ENCODE results near the gene CA4. TPM values are rescaled to one million over a fixed set of nuclear protein-coding genes. Genes with fewer than 3 reads are reported as not detected.
A peak's percentile ranks its signal among the peaks of the same experiment; 100 is the strongest.
"Not testable (repeated sequence)": the region's sequence is repeated elsewhere in the genome, so short reads cannot be mapped to it uniquely, and the experiment has no call there.

CA4 gene
- total and polyA plus RNA-seq, 4 experiments from 2014 or later = not detected

DNA sequence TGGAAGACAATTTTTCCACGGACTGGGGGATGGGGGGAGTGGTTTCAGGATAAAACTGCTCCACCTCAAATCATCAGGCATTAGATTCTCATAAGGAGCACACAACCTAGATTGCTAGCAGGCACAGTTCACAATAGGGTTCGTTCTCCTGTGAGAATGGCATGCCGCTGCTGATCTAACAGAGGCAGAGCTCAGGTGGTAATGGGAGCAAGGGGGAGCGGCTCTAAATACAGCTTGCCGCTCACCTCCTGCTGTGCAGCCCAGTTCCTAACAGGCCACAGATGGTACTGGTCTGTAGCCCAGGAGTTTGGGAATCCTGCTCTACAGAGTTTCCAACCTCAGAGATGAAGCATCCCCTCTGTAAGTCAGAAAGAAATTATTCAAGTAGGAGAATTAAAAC is 27.0 kb downstream of the CA4 start:
- intact Hi-C loops (cut with micrococcal nuclease); CTCF ChIA-PET (ENCODE audit: partially characterized antibody); H3K27ac Mint-ChIP-seq; H3K27me3 Mint-ChIP-seq; H3K9me3 Mint-ChIP-seq; H3K4me1 ChIP-seq (ENCODE audit: insufficient read depth, low read length); H3K9me3 ChIP-seq (ENCODE audit: control insufficient read depth in 1 of 2, low read length in 2 of 2); H3K36me3 ChIP-seq (ENCODE audit: insufficient read depth, low read length); H3K4me1 Mint-ChIP-seq; H3K4me3 Mint-ChIP-seq; H3K27ac ChIP-seq (ENCODE audit: low read depth, low read length); DNase-seq; H3K27me3 ChIP-seq (ENCODE audit: insufficient read depth, low read length); POLR2A ChIA-PET (ENCODE audit: partially characterized antibody); H3K4me3 ChIP-seq (ENCODE audit: low read length in 2 of 2): not testable (repeated sequence)
- peaks cover 11 to 30% of the 10 kb centered on the region in 2 donors for H3K36me3 Mint-ChIP-seq

DNA sequence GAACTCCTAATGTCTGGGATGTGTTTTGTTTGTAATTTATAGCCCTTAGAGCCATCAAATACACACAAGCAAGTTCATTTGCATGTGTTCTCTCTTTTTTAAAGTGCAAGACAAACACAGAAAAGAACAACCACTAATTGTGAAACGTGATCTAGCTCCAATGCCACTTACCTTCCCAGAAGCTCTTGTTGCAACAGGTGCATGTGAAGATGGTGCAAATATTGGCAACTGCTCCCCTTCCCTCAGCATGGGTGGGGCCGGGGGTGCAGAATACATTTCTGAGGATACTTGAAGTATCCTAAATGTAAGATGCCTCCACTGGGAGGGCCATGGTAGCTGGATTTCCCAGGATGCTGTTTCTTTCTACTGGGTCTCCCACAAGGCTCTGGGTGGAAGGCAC is 28.4 kb downstream of the CA4 start:
- H3K9me3 Mint-ChIP-seq; H3K9me3 ChIP-seq (ENCODE audit: control insufficient read depth in 1 of 2, low read length in 2 of 2); H3K36me3 ChIP-seq (ENCODE audit: insufficient read depth, low read length); H3K4me1 Mint-ChIP-seq; H3K4me3 Mint-ChIP-seq; H3K4me3 ChIP-seq (ENCODE audit: low read length in 2 of 2); H3K27ac Mint-ChIP-seq; H3K4me1 ChIP-seq (ENCODE audit: insufficient read depth, low read length); DNase-seq; intact Hi-C loops (cut with micrococcal nuclease); H3K27me3 ChIP-seq (ENCODE audit: insufficient read depth, low read length); H3K27ac ChIP-seq (ENCODE audit: low read depth, low read length); H3K27me3 Mint-ChIP-seq; CTCF ChIA-PET (ENCODE audit: partially characterized antibody); POLR2A ChIA-PET (ENCODE audit: partially characterized antibody): not testable (repeated sequence)
- peaks cover 16 to 40% of the 10 kb centered on the region in 2 donors for H3K36me3 Mint-ChIP-seq

DNA sequence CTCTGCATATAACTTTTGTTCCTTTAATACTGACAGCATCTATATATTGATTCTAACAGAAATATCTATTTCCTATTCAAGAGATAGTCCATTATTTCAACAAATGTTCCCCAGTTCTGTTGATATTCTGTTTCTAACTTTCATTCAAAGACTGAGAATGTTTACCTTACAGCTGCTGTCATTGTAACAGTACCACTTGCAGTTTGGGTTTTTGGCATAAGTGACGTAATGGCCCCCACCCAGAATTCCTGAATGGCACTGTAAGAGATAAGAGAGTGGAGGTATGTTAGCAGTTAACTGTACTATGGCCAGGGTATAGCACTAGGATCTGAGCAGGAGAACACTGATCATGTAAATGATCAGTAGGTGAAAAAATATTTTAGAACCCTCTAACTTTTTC is 30.6 kb downstream of the CA4 start:
- H3K4me1 Mint-ChIP-seq; DNase-seq; CTCF ChIA-PET (ENCODE audit: partially characterized antibody); H3K9me3 Mint-ChIP-seq; H3K9me3 ChIP-seq (ENCODE audit: control insufficient read depth in 1 of 2, low read length in 2 of 2); intact Hi-C loops (cut with micrococcal nuclease); H3K27me3 ChIP-seq (ENCODE audit: insufficient read depth, low read length); H3K27ac ChIP-seq (ENCODE audit: low read depth, low read length); H3K4me3 Mint-ChIP-seq; H3K36me3 ChIP-seq (ENCODE audit: insufficient read depth, low read length); H3K4me3 ChIP-seq (ENCODE audit: low read length in 2 of 2); POLR2A ChIA-PET (ENCODE audit: partially characterized antibody); H3K27me3 Mint-ChIP-seq; H3K4me1 ChIP-seq (ENCODE audit: insufficient read depth, low read length); H3K27ac Mint-ChIP-seq: not testable (repeated sequence)
- H3K36me3 Mint-ChIP-seq = peaks cover 20 to 51% of the 10 kb centered on the region in 2 donors

DNA sequence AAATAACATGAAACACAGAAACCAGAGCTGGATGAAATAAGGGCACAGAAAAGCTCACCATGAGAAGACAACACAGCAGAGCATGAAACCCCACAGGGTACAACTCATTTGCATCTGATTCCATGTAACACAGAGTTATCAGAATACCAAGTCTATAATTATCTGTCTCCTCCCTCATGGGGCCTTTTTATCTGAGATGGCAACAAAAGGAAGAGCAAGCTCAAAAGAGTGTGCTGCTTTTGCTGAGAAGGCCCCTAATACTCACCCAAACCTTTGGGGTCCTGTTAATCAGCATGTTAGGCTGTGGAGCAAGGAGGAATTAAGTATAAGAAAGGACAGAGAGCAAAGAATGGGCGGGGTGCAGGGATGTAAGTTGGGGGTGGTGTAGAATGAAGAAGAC is 36.6 kb downstream of the CA4 start:
- CTCF ChIA-PET (ENCODE audit: partially characterized antibody); H3K4me1 Mint-ChIP-seq; H3K9me3 ChIP-seq (ENCODE audit: control insufficient read depth in 1 of 2, low read length in 2 of 2); H3K27me3 Mint-ChIP-seq; H3K4me3 Mint-ChIP-seq; H3K27me3 ChIP-seq (ENCODE audit: insufficient read depth, low read length); POLR2A ChIA-PET (ENCODE audit: partially characterized antibody); H3K27ac ChIP-seq (ENCODE audit: low read depth, low read length); intact Hi-C loops (cut with micrococcal nuclease); H3K9me3 Mint-ChIP-seq; H3K4me1 ChIP-seq (ENCODE audit: insufficient read depth, low read length); H3K4me3 ChIP-seq (ENCODE audit: low read length in 2 of 2); DNase-seq: not testable (repeated sequence)
- H3K36me3 ChIP-seq (ENCODE audit: insufficient read depth, low read length) = peaks cover 28% of the 10 kb centered on the region
- Mint-ChIP-seq H3K36me3 (peaks cover 27 to 58% of the 10 kb centered on the region in 2 donors), H3K27ac (peak overlapping the region in 1 of 7 donors; percentile 55)

DNA sequence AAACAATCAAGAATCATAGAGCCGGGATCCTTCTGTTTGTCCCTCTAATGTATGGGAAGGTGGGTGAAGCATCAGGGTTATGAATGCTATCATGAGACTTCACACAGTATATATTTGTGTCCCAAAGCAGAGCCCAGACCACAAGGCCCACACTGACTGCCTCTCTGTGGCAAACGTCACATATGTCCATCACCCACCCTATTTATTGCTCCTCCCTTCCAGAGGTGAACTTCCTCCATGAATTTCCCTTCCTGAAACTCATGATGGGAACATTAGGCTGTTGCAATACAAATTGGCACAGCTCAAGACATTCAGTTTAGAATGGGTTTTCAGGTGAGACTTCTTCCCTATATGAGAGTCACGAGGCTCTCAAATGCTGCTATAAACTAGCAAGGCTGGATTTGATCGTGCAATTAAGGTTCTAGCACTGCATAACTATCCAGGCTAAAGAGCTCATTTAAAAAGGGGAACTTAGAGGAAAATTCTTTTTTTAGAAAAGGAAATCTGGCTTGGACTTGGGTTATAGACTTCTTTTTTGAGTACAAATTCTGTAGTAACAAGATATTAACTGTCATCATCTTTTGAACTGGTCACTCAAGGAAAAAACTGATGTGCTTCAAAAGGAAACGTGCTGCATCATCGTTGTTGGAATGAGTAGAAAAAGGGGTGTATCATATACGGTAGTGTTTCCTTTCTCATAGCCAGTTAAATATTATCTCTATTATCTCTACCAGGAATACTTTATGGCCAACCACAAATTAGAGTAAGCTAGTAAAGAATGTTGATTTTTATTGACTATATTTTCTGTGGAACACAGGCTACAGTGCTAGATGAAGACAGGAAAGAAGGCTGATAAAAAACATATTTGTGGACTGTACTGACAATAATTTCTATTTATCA is 37.3 kb downstream of the CA4 start:
- H3K27me3 Mint-ChIP-seq; H3K27ac ChIP-seq (ENCODE audit: low read depth, low read length); H3K4me1 Mint-ChIP-seq; H3K9me3 Mint-ChIP-seq; H3K9me3 ChIP-seq (ENCODE audit: control insufficient read depth in 1 of 2, low read length in 2 of 2); H3K4me1 ChIP-seq (ENCODE audit: insufficient read depth, low read length); intact Hi-C loops (cut with micrococcal nuclease); DNase-seq; H3K27me3 ChIP-seq (ENCODE audit: insufficient read depth, low read length); H3K4me3 ChIP-seq (ENCODE audit: low read length in 2 of 2); POLR2A ChIA-PET (ENCODE audit: partially characterized antibody); H3K4me3 Mint-ChIP-seq; CTCF ChIA-PET (ENCODE audit: partially characterized antibody): not testable (repeated sequence)
- peak overlapping the region in 1 of 7 donors; percentile 55 for H3K27ac Mint-ChIP-seq
- H3K36me3 Mint-ChIP-seq = peaks cover 23 to 53% of the 10 kb centered on the region in 2 donors
- peaks cover 31% of the 10 kb centered on the region for H3K36me3 ChIP-seq (ENCODE audit: insufficient read depth, low read length)

DNA sequence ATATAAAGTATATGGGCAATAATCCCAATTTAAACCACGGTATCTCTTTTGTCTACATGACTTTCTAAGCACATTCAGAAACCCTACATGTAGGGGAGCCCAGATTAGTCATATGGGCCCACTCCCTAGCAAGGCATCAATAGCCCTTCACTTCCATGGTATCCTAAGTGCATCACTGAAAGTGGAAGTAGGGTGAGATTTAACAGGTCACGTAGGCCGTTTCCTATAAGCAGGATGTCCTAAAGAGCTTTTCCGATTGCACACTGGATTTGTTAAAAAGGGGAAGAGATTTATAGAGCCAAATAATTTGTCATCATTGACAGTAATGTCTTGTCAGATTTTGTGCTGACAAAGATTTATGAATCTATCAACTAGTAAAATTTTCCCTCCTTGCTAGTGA is 39.0 kb downstream of the CA4 start:
- H3K27me3 ChIP-seq (ENCODE audit: insufficient read depth, low read length) = no peaks in the 10 kb centered on the region
- no peaks in the 10 kb centered on the region for H3K4me1 ChIP-seq (ENCODE audit: insufficient read depth, low read length)
- no peak overlapping the region for H3K4me3 Mint-ChIP-seq
- H3K4me3 ChIP-seq (ENCODE audit: low read length in 2 of 2) = no peak overlapping the region
- H3K27me3 Mint-ChIP-seq = no peaks in the 10 kb centered on the region
- H3K9me3 ChIP-seq (ENCODE audit: control insufficient read depth in 1 of 2, low read length in 2 of 2) = no peaks in the 10 kb centered on the region
- ChIA-PET CTCF (ENCODE audit: partially characterized antibody) (no interaction called here), POLR2A (ENCODE audit: partially characterized antibody) (no interaction called here)
- H3K27ac Mint-ChIP-seq = no peak overlapping the region
- DNase-seq = no peak
- no peaks in the 10 kb centered on the region for H3K4me1 Mint-ChIP-seq
- H3K27ac ChIP-seq (ENCODE audit: low read depth, low read length) = no peak overlapping the region
- peaks cover 31% of the 10 kb centered on the region for H3K36me3 ChIP-seq (ENCODE audit: insufficient read depth, low read length)
- peaks cover 28 to 54% of the 10 kb centered on the region in 2 donors for H3K36me3 Mint-ChIP-seq
- intact Hi-C loops (cut with micrococcal nuclease) = no loop called here
- H3K9me3 Mint-ChIP-seq = no peaks in the 10 kb centered on the region

DNA sequence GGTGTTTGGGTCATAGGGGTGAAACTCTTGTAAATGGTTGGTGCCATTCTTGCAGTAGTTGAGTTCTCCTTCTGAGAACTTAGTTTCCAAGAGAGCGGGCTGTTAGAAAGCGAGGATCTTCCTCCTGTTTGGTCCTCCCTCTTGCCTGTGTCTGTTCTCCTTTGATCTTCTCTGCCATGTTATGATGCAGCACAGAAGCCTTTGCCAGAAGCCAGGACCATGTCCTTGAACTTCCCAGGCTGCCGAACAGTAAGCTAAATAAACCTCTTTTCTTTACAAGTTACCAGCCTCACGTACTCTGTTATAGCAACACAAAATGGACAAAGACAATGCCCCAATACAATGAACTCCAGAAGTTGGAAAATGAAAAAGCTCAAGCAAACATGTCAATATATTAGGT is 40.3 kb downstream of the CA4 start:
- H3K4me1 ChIP-seq (ENCODE audit: insufficient read depth, low read length); H3K4me3 Mint-ChIP-seq; CTCF ChIA-PET (ENCODE audit: partially characterized antibody); H3K27ac ChIP-seq (ENCODE audit: low read depth, low read length); H3K9me3 ChIP-seq (ENCODE audit: control insufficient read depth in 1 of 2, low read length in 2 of 2); H3K9me3 Mint-ChIP-seq; H3K4me3 ChIP-seq (ENCODE audit: low read length in 2 of 2); H3K27me3 ChIP-seq (ENCODE audit: insufficient read depth, low read length); intact Hi-C loops (cut with micrococcal nuclease); H3K27me3 Mint-ChIP-seq; DNase-seq; POLR2A ChIA-PET (ENCODE audit: partially characterized antibody); H3K4me1 Mint-ChIP-seq: not testable (repeated sequence)
- peaks cover 38 to 62% of the 10 kb centered on the region in 2 donors for H3K36me3 Mint-ChIP-seq
- peaks cover 27% of the 10 kb centered on the region for H3K36me3 ChIP-seq (ENCODE audit: insufficient read depth, low read length)
- H3K27ac Mint-ChIP-seq = peak overlapping the region in 2 of 7 donors; percentile 14 to 48
